Upper lobe of right lung (tissue), 1 donor: ENCODE data around the gene FHOD3. TPM values are rescaled to one million over a fixed set of nuclear protein-coding genes. Genes with fewer than 3 reads are reported as not detected.

ENCODE experiments used
- ATAC-seq: fragments of 200-7000 bp; cut with Tn5 transposase; one replicate; pipeline ENCODE4 v1.9.1; 2020; ENCODE audit warnings: mild to moderate bottlenecking, moderate library complexity
- DNase-seq: peaks from one replicate; pipeline ENCODE4 v3.0.0-alpha.2; 2020
- H3K27ac ChIP-seq: fragments of 200-600 bp; one replicate; pipeline ENCODE4 v1.8.0; 2022
- H3K27me3 ChIP-seq: fragments of 200-600 bp; one replicate; pipeline ENCODE4 v1.8.0; 2022; ENCODE audit warnings: mild to moderate bottlenecking
- H3K36me3 ChIP-seq: fragments of 200-600 bp; one replicate; pipeline ENCODE4 v1.8.0; 2022
- H3K4me1 ChIP-seq: fragments of 200-600 bp; one replicate; pipeline ENCODE4 v1.8.0; 2022
- H3K4me3 ChIP-seq: fragments of 200-600 bp; one replicate; pipeline ENCODE4 v1.8.0; 2022; ENCODE audit warnings: mild to moderate bottlenecking
- H3K9me3 ChIP-seq: fragments of 200-600 bp; one replicate; pipeline ENCODE4 v1.8.0; 2022
- intact Hi-C: fragments of 100-400 bp; cut with DNase I; formaldehyde crosslinking; loops from one replicate; pipeline ENCODE4 v1.11.0; 2022
- total RNA-seq: library from RNA; stranded (reverse); fragmentation: NEBNext Ultra II Directional; extraction: Animal tissue kit (Norgen Biotek cat#: 25700); gene quantifications from one replicate; pipeline ENCODE4 v1.2.1, GENCODE V29; 2021
- TF ChIP-seq, protein P1 (sequence below): fragments of 200-600 bp; IDR thresholded peaks from one replicate; pipeline ENCODE4 v1.8.0; 2022; ENCODE audit warnings: antibody characterized with exemption
- donor health status: DM: no; HTN: yes; CAD: no; lungs with severe emphysema.

Gene FHOD3
- total RNA-seq, 1 donor from 2014 or later = 1.9 TPM

DNA sequence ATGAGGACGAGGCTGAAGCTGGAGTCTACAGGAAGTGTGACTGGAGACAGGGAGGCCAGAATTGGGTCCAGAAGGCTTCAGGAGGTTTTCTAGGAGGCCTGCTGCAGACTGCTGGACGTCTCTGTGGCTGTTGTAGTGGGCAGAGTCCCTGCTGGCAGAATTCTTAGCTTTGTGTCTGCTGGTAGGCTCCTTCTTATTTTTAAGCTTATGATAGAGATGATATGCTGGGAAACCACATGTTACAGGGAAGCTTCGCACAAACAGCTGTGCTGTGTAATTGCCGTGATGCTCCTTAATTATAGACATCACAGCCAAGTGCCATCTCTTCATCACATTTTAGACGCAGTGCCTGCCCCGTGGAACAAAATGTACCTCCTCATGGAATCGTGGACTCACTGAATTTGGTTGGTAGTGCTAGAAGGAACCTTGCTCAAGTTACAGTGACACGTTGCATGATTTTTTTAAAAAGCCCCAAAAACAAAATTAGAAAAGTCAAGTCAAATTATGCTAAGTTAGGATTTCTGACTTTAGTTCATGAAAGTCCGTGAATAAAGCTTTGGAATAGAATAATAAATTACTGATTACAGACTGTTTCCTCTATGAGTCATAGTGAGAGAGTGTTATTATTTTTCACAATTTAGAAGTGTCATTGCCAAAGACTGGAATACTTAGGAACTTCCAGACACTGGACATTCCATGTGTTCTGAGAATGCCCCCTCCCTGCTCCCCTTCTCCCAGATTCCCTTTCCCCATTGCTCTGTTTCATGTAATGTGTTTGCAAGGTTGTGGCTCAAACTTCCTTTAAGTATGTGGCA is 144.1 kb downstream of the FHOD3 start:
- H3K4me1 ChIP-seq = peaks cover 16% of the 10 kb centered on the region
- H3K27me3 ChIP-seq = no peaks in the 10 kb centered on the region
- TF ChIP-seq, protein P1, sequence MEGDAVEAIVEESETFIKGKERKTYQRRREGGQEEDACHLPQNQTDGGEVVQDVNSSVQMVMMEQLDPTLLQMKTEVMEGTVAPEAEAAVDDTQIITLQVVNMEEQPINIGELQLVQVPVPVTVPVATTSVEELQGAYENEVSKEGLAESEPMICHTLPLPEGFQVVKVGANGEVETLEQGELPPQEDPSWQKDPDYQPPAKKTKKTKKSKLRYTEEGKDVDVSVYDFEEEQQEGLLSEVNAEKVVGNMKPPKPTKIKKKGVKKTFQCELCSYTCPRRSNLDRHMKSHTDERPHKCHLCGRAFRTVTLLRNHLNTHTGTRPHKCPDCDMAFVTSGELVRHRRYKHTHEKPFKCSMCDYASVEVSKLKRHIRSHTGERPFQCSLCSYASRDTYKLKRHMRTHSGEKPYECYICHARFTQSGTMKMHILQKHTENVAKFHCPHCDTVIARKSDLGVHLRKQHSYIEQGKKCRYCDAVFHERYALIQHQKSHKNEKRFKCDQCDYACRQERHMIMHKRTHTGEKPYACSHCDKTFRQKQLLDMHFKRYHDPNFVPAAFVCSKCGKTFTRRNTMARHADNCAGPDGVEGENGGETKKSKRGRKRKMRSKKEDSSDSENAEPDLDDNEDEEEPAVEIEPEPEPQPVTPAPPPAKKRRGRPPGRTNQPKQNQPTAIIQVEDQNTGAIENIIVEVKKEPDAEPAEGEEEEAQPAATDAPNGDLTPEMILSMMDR = no peak
- ATAC-seq = no peak
- intact Hi-C loops = no loop called here
- no peak overlapping the region for H3K4me3 ChIP-seq
- no peak for DNase-seq
- peak overlapping the region; percentile 30 for H3K27ac ChIP-seq
- no peaks in the 10 kb centered on the region for H3K36me3 ChIP-seq
- no peaks in the 10 kb centered on the region for H3K9me3 ChIP-seq

DNA sequence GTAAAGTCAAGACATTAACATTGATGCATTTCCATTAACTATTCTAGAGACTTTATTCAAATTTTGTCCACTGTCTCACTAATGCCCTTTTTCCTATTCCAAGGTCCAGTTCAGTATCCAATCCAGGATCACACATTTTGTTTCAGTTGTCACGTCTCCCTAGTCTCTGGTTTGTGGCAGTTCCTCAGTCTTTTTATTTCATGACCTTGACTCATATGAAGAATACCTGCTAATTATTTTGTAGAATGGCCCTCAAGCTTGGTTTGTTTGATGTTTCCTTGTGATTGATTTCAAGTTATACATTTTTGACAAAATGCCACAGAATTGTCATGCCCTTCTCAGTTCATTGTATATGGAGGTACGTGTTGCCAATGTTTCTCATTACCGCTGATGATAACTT is 145.2 kb downstream of the FHOD3 start:
- TF ChIP-seq, protein P1 = no peak
- Histone ChIP-seq H3K4me1 (peaks cover 16% of the 10 kb centered on the region), H3K27me3 (no peaks in the 10 kb centered on the region), H3K9me3 (no peaks in the 10 kb centered on the region), H3K4me3 (no peak overlapping the region), H3K36me3 (no peaks in the 10 kb centered on the region), H3K27ac (no peak overlapping the region)
- ATAC-seq (no peak), DNase-seq (no peak)
- intact Hi-C loops = no loop called here

DNA sequence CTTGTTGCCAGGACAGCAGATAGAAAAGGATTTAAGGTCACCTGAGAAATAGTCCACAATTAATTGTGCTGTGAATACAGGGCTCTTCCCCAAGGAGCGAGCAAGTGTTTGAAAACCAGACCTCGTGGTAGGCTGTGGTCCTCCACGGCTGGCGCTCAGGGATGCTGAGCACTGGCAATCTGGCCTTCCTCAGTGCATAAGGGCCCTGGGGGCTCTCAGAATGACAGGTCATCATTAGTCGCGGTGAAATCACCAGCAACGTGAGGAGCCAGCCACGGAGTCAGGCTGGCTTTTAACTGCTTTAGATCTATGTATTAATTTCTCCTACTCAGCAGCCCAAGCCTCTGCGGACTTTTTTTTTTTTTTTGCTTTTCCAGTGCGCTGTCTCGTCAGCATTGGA is 148.5 kb downstream of the FHOD3 start:
- no peak overlapping the region for H3K4me3 ChIP-seq
- H3K9me3 ChIP-seq = no peaks in the 10 kb centered on the region
- no peaks in the 10 kb centered on the region for H3K36me3 ChIP-seq
- peaks cover 10% of the 10 kb centered on the region for H3K4me1 ChIP-seq
- ATAC-seq (no peak), DNase-seq (no peak)
- TF ChIP-seq, protein P1 = no peak
- no peak overlapping the region for H3K27ac ChIP-seq
- H3K27me3 ChIP-seq = no peaks in the 10 kb centered on the region
- intact Hi-C loops = no loop called here

DNA sequence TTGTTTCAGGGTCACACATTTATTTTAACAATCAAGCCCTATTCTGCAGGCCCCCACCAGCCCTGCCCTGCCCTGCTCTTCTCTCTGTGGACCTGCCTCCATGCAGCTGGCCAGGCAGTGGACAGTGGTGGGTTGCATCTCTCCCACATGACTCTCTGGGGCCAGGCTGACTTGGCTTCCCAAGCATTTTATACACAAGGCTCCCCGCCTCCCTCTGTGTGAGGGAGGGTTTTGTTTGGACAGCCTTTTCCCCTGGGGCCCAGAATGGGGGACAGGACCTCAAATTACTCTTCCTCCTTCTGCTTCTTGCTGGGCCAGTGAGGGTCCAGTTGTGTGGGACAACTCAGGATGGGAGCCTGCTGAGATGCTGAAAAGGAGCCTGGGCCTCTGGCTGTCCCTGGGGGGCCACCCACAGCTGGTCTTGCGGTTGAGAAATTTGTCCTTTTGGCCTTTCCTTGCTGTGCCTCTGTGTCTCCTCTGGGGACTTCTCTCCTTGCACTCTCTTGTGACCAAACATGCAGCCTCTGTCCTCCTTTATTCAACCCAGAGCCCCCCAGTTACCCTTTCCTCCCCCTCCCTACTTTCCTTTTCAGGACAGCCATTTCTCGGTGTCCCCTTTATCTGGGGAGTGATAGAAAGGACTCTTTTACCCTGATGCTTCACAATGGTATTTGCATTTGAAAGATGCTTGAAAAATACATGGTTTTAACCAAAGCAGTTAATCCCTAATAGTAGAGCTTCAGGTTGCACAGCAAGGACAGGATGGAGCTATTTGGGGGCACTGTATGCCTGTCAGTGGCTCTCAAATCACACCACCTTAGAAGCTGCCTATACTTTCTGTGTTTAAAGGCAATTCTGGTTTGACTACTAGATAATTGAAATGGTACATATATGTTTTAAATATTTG is 151.1 kb downstream of the FHOD3 start:
- Histone ChIP-seq H3K4me3 (no peak overlapping the region), H3K9me3 (no peaks in the 10 kb centered on the region), H3K4me1 (no peaks in the 10 kb centered on the region), H3K27me3 (no peaks in the 10 kb centered on the region), H3K27ac (no peak overlapping the region), H3K36me3 (no peaks in the 10 kb centered on the region)
- intact Hi-C loops = no loop called here
- ATAC-seq (no peak), DNase-seq (no peak)
- TF ChIP-seq, protein P1 = no peak

DNA sequence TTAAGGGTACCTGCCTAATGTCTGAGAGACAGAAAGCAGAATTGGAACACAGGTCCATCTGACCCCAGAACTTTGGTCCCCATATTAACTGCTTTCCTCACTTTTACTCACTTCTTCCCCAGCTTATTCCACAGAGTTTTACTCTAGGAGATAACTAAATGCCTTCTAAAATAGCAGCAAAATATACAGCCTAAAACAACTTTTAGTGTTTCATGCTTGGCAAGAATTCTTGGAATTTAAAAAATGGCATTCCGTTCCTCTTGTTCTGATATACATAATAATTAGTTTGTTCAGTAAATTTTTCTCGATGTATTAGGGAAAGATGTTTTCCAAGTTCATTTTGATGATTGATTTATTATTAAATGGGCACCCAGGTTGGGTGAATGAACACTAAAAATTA is 151.9 kb downstream of the FHOD3 start:
- ATAC-seq (no peak), DNase-seq (no peak)
- Histone ChIP-seq H3K36me3 (no peaks in the 10 kb centered on the region), H3K27me3 (no peaks in the 10 kb centered on the region), H3K9me3 (no peaks in the 10 kb centered on the region), H3K4me1 (no peaks in the 10 kb centered on the region), H3K27ac (no peak overlapping the region), H3K4me3 (no peak overlapping the region)
- TF ChIP-seq, protein P1 = no peak
- intact Hi-C loops = no loop called here
